ENCODE measurements around the gene KCNMB1. TPM values are rescaled to one million over a fixed set of nuclear protein-coding genes. Genes with fewer than 3 reads are reported as not detected.

The KCNMB1 gene
- total RNA-seq, 1 donor from 2014 or later, result 2.5 TPM

DNA sequence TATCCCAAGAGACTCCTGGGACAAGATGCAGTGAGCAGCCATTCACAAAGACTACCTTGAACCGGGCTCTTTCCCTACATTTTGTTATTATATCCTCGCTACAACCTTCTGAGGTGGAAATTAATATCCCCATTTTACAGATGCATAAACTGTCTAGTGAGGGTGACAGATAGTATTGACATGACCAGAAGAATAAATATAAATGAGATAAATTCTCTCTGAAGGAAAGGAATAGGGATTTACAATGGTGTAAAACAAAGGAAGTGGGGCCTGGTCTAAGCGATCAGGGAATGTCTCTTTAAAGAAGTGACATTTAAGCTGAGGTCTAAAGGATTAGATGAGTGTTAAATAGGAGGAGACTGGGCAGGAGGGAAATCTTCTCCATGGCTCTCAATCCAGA is 43.5 kb upstream of the KCNMB1 start:
- TF ChIP-seq, protein P1, sequence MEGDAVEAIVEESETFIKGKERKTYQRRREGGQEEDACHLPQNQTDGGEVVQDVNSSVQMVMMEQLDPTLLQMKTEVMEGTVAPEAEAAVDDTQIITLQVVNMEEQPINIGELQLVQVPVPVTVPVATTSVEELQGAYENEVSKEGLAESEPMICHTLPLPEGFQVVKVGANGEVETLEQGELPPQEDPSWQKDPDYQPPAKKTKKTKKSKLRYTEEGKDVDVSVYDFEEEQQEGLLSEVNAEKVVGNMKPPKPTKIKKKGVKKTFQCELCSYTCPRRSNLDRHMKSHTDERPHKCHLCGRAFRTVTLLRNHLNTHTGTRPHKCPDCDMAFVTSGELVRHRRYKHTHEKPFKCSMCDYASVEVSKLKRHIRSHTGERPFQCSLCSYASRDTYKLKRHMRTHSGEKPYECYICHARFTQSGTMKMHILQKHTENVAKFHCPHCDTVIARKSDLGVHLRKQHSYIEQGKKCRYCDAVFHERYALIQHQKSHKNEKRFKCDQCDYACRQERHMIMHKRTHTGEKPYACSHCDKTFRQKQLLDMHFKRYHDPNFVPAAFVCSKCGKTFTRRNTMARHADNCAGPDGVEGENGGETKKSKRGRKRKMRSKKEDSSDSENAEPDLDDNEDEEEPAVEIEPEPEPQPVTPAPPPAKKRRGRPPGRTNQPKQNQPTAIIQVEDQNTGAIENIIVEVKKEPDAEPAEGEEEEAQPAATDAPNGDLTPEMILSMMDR (IDR thresholded peaks at IDR 0.05), result no peak
- intact Hi-C loops (cut with DNase I), result loop anchor here (10.0 kb wide), 1 partner anchor 202 kb away; no protein-coding TSS in a partner anchor
- no peaks in the 10 kb centered on the region for H3K4me1 ChIP-seq
- H3K27me3 ChIP-seq (ENCODE audit: low read depth), result no peaks in the 10 kb centered on the region
- DNase-seq (no peak), ATAC-seq (no peak)
- H3K27ac ChIP-seq, result no peak overlapping the region
- H3K9me3 ChIP-seq, result no peaks in the 10 kb centered on the region
- no peaks in the 10 kb centered on the region for H3K36me3 ChIP-seq
- no peak overlapping the region for H3K4me3 ChIP-seq

- intact Hi-C loops (cut with DNase I), result loop anchor here (10.0 kb wide), 1 partner anchor 203 kb away; no protein-coding TSS in a partner anchor
- TF ChIP-seq, protein P1 (IDR thresholded peaks at IDR 0.05), result no peak
- Histone ChIP-seq H3K4me3 (no peak overlapping the region), H3K27me3 (ENCODE audit: low read depth) (no peaks in the 10 kb centered on the region), H3K9me3 (no peaks in the 10 kb centered on the region), H3K36me3 (no peaks in the 10 kb centered on the region), H3K4me1 (no peaks in the 10 kb centered on the region), H3K27ac (no peak overlapping the region)
- ATAC-seq, result no peak
- no peak for DNase-seq
Measured at GRCh38 chr5:170431571-170431970, 42.4 kb upstream of the KCNMB1 start.

DNA sequence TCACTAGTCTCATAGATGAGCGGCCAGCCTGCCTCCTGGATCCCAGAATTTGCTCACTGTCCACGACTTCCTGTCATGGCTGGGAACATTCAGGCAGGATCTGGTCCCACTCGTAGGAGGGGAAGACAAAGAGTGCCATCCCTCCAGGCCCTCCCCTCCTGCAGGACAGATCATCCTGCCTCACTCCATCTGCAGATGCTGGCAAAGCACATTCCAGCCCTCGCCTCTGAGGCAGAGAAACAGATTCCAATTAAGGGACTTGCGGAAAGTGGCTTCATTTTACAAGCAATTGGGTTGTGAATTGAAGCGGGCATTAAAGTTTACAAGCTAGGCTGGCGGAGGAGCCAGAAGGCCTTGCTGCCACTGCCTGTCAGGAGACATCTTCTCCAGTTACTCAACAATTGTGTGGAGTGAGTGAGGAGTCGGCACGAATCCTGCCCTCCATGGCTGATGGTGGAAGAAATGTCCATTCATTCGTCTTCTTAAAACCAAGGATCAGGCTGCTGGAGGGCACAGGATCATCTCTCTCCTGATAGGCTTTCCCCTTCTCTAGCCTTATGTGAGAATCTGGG is 41.8 kb upstream of the KCNMB1 start:
- Histone ChIP-seq H3K9me3 (no peaks in the 10 kb centered on the region), H3K27ac (no peak overlapping the region), H3K4me1 (no peaks in the 10 kb centered on the region), H3K36me3 (no peaks in the 10 kb centered on the region), H3K4me3 (no peak overlapping the region), H3K27me3 (ENCODE audit: low read depth) (no peaks in the 10 kb centered on the region)
- intact Hi-C loops (cut with DNase I), result loop anchor here (10.0 kb wide), 1 partner anchor 204 kb away; no protein-coding TSS in a partner anchor
- no peak for DNase-seq
- TF ChIP-seq, protein P1 (IDR thresholded peaks at IDR 0.05), result no peak
- no peak for ATAC-seq

DNA sequence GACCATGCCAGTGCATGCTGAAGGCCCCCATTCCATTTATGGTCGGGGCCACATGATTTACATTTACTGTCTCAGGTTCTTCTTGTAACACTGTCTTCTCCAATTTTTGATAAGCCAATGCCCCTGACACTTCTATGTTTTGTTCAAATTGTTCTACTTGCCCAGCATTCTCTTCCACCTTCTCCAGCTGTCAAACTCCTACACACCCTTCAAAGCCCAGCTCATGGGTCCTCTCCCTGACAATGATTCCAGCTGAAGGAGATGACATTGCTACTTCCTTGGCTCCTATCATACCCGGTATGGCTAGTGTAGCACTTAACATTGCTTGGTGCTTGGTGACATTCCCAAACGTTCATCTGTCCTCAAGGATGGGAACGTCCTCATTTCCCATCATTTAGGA is 41.1 kb upstream of the KCNMB1 start:
- DNase-seq, result no peak
- intact Hi-C loops (cut with DNase I), result loop anchor here (10.0 kb wide), 1 partner anchor 205 kb away; no protein-coding TSS in a partner anchor

GRCh38 chr5:170429014-170429413 is 39.8 kb upstream of the KCNMB1 start:
- Histone ChIP-seq H3K4me1 (no peaks in the 10 kb centered on the region), H3K9me3 (no peaks in the 10 kb centered on the region), H3K4me3 (no peak overlapping the region), H3K36me3 (no peaks in the 10 kb centered on the region), H3K27me3 (ENCODE audit: low read depth) (no peaks in the 10 kb centered on the region), H3K27ac (no peak overlapping the region)
- no peak for DNase-seq
- no peak for ATAC-seq
- TF ChIP-seq, protein P1 (IDR thresholded peaks at IDR 0.05), result no peak
- intact Hi-C loops (cut with DNase I), result no loop called here

More for the DNA sequence above, 41.1 kb upstream of the KCNMB1 start:
- TF ChIP-seq, protein P1 (IDR thresholded peaks at IDR 0.05), result no peak
- Histone ChIP-seq H3K27me3 (ENCODE audit: low read depth) (no peaks in the 10 kb centered on the region), H3K4me1 (no peaks in the 10 kb centered on the region), H3K4me3 (no peak overlapping the region), H3K27ac (no peak overlapping the region), H3K9me3 (no peaks in the 10 kb centered on the region), H3K36me3 (no peaks in the 10 kb centered on the region)
- no peak for ATAC-seq
